Ovary (tissue), 9 donors: ENCODE measurements around the gene BRCA1. TPM values are rescaled to one million over a fixed set of nuclear protein-coding genes. Genes with fewer than 3 reads are reported as not detected.

Source experiments
- DNase-seq, 5 donors: peaks; one replicate each; pipeline ENCODE4 v3.0.0-alpha.2; 2019 to 2020
- H3K27ac ChIP-seq, 2 donors: fragments of 200-600 bp; one replicate each; pipeline versions ENCODE4 v1.5.1 to v1.8.0; 2019 to 2022
- H3K27me3 ChIP-seq: fragments of 200-600 bp; one replicate; pipeline ENCODE4 v1.8.0; 2022
- H3K36me3 ChIP-seq: fragments of 200-600 bp; sonication (generic); one replicate; pipeline ENCODE4 v1.5.1; 2019
- H3K4me1 ChIP-seq: one replicate; pipeline ENCODE4 v1.8.1; 2013; ENCODE audit warnings: mild to moderate bottlenecking, moderate library complexity; ENCODE audit not compliant: insufficient read depth
- H3K4me3 ChIP-seq: fragments of 200-600 bp; sonication (generic); one replicate; pipeline ENCODE4 v1.5.1; 2017
- H3K9me3 ChIP-seq, 2 donors: fragments of 200-600 bp in 1 of 2; sonication (generic) in 1 of 2; one replicate each; pipeline versions ENCODE4 v1.5.1 to v1.8.1; 2013 to 2019; ENCODE audit warnings: mild to moderate bottlenecking in 1 of 2, moderate library complexity in 1 of 2
- CTCF ChIP-seq, 3 donors: fragments of 450-650 bp in 2 of 3; fragments of 200-600 bp in 1 of 3; IDR thresholded peaks; one replicate each; pipeline versions ENCODE4 v1.5.1 to v1.8.0; 2016 to 2022; ENCODE audit warnings: antibody characterized with exemption in 3 of 3, mild to moderate bottlenecking in 1 of 3
- EP300 ChIP-seq: sonication (generic); formaldehyde crosslinking; IDR thresholded peaks from one replicate; pipeline ENCODE4 v1.6.1; 2017; ENCODE audit warnings: antibody characterized with exemption
- POLR2A ChIP-seq: fragments of 450-650 bp; IDR thresholded peaks from one replicate; pipeline ENCODE4 v1.6.1; 2017; ENCODE audit warnings: antibody characterized with exemption, mild to moderate bottlenecking, moderate library complexity
- WGBS, 3 donors: extraction: QIAGEN DNeasy Blood & Tissue Kit in 1 of 3; methylation state at CpG; one replicate each; pipeline versions ENCODE4 v1.1.5 to v1.1.7; 2013 to 2017; 5-methylcytosine and 5-hydroxymethylcytosine counted together
- intact Hi-C, 4 donors: fragments of 100-400 bp; cut with DNase I; formaldehyde crosslinking; loops; one replicate each; pipeline versions ENCODE4 v1.11.0 to v1.15.1; 2022 to 2023
- polyA plus RNA-seq, 2 donors: library from polyadenylated mRNA; stranded (reverse); fragments of 200-250 nt in 1 of 2; fragments of 350-450 nt in 1 of 2; fragmentation: Illumina TruSeq in 1 of 2; extraction: RNeasy Lipid Tissue Mini Kit (QIAGEN cat#74804) in 1 of 2; gene quantifications; one replicate each; pipeline ENCODE4 v1.2.3, GENCODE V29; 2013 to 2014
- total RNA-seq, 7 donors: library from RNA; depleted of rRNA in 2 of 7; stranded (reverse); fragments of >200 nt in 2 of 7; fragmentation: NEBNext Ultra II Directional in 3 of 7; extraction: Animal tissue kit (Norgen Biotek cat#: 25700) in 3 of 7; gene quantifications; one replicate each; pipeline versions ENCODE4 v1.1.0 to v1.2.4, GENCODE V29; 2016 to 2023
- donor health status: DM: no; HTN: no; CAD: no; lungs with moderate emphysema.
- donor health status: DM: no; HTN: no; CAD: no.
- donor health status: Bipolar disorder and iron deficiency.
- donor health status: DM: yes; HTN: yes; CAD: no.
- donor health status: DM: no; HTN: no; CAD: no.
- donor health status: DM: yes; HTN: yes; CAD: no.

BRCA1 gene
- total and polyA plus RNA-seq, 9 donors = 1.9 to 5.4 (median 4.8) TPM

DNA sequence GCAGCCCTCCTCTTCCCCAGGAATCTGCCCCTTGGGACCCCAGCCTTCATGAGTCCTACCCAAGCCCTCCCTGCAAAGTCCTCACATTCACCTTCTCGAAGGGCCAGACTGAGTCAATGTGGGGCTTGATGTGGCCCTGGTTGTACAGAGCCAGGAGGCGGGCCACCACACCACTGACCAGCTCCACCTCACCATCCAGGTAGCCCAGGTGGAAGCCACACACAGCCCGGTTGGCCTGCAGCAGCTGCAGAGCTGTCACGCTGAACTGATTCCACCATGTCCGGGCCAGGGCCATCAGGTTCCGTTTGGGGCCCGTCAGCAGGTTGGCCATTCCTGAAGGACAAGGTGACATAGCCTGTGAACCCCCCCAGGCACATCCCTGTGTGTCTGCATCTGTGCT is 108.9 kb downstream of the BRCA1 start:
- no peak for TF ChIP-seq POLR2A
- TF ChIP-seq CTCF (IDR thresholded peaks at IDR 0.05) = no peak
- no peak for TF ChIP-seq EP300
- no peak for DNase-seq
- Histone ChIP-seq H3K27ac (no peak overlapping the region), H3K27me3 (no peaks in the 10 kb centered on the region), H3K4me1 (peaks cover 19% of the 10 kb centered on the region), H3K36me3 (no peaks in the 10 kb centered on the region), H3K9me3 (no peaks in the 10 kb centered on the region), H3K4me3 (no peak overlapping the region)
- intact Hi-C loops = no loop called here
- WGBS, 3 donors = 84 to 88% (median 85%) methylated on average over 7 of the region's 7 CpGs

- WGBS, 3 donors = 35 to 39% (median 35%) methylated on average over 9 of the region's 9 CpGs
- H3K27me3 ChIP-seq = no peaks in the 10 kb centered on the region
- peak in 2 of 5 donors; percentile 58 to 69 for DNase-seq
- H3K27ac ChIP-seq = peak overlapping the region in 1 of 2 donors; percentile 15
- peaks cover 19% of the 10 kb centered on the region for H3K4me1 ChIP-seq
- H3K36me3 ChIP-seq = no peaks in the 10 kb centered on the region
- no peaks in the 10 kb centered on the region for H3K9me3 ChIP-seq
- intact Hi-C loops = no loop called here
- no peak overlapping the region for H3K4me3 ChIP-seq
- TF ChIP-seq POLR2A (no peak), CTCF (IDR thresholded peaks at IDR 0.05) (no peak), EP300 (no peak)
Measured at GRCh38 chr17:43015579-43015978, 109.6 kb downstream of the BRCA1 start.

DNA sequence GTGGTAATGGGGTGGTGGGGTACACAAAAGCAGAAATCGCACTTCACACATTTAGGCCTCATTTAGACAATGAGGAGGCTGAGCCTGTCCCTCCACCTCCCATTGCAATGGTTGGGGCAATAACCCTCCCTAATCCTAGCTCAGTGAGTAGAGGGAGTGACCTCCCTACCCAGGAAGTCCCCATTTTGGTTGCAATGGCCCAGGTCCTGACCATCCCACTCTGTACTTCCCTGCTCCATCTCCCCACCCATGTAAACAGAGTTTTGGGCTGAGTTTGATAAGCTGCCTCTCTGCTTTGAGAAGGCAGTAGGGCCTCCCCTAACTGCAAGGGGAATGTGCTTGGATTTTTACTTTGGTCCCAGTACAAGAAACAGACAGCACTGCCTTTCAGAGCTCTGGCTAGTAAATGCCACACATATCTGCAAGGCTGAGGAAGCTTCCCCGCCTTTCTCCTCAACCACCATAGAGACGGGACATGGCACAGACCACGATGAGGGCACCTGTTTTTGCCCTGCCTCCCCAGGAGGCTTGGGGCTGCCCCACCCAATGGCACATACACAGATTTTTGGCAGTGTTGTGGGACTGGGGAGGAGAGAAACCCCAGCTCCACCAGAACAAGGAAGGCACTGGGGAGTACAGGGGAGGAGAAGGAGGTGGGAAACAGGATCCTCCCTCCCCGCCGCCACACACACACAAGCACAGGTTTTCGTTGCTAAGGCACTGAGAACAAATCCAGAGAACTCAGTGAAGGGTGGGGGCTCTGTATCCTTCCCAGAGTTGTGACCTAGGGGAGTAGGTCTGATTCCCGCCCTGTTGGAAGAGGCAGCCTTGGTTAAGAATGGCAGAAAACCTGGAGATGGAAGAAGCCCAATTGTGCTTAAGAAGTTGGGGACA is 110.3 kb downstream of the BRCA1 start:
- Histone ChIP-seq H3K27ac (peak overlapping the region in 1 of 2 donors; percentile 15), H3K36me3 (no peaks in the 10 kb centered on the region)
- TF ChIP-seq CTCF (IDR thresholded peaks at IDR 0.05) (no peak), EP300 (no peak), POLR2A (no peak)

GRCh38 chr17:43014020-43014648 is 111.0 kb downstream of the BRCA1 start:
- TF ChIP-seq POLR2A (no peak), EP300 (no peak), CTCF (IDR thresholded peaks at IDR 0.05) (no peak)
- Histone ChIP-seq H3K27me3 (no peaks in the 10 kb centered on the region), H3K27ac (no peak overlapping the region), H3K9me3 (no peaks in the 10 kb centered on the region), H3K4me3 (no peak overlapping the region), H3K36me3 (no peaks in the 10 kb centered on the region), H3K4me1 (peaks cover 8% of the 10 kb centered on the region)
- 49 to 58% (median 56%) methylated on average over 12 of the region's 12 CpGs for WGBS, 3 donors
- intact Hi-C loops = no loop called here
- DNase-seq = peak in 1 of 5 donors; percentile 67

More for the DNA sequence above, 110.3 kb downstream of the BRCA1 start:
- Histone ChIP-seq H3K9me3 (no peaks in the 10 kb centered on the region), H3K4me1 (peaks cover 13% of the 10 kb centered on the region), H3K27me3 (no peaks in the 10 kb centered on the region), H3K4me3 (no peak overlapping the region)
- intact Hi-C loops = no loop called here
- DNase-seq = no peak
- whole genome bisulfite sequencing, 3 donors = 51 to 56% (median 53%) methylated on average over 8 of the region's 8 CpGs
